ENCODE data around the gene PSMG3.

DNA sequence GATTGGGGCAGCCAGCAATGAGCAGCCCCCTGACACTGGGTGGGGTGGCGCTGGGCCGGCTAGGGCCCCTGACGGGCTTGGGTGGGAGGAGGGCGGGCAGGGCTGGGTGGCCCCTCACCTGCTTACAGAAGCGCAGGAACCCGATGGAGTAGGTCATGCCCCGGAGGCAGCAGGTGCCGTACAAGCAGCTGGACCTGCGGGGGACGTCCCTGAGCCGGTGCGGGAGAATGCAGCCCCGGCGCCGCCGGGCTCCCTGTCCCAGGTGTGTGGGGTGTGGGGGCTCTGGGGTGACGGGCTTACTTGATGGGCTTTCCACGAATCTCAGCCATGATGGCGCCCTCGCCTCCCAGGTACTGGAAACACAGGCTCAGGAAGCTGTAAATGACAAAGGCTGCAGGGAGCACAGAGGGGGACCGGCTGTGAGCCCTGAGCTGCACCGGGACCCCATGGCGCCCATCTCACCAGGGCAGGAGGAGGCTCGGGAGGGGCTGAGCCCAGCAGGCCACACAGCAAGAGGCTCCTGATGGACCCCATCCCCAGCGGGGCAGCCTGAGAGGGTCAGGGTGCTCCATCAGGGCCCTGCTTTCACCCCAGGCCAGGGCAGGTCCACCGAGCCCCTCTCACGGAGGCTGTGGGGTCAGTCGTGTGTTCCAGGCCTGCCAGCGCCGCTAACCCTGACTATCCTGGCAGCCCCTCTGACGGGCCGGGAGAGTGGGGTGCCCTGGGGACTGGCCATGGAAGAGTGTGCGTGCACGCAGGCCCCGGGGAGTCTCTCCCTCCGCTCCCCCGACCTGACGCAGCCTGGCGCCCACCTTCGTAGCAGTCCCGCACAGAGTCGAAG is 19.6 kb downstream of the PSMG3 start:
- TF ChIP-seq TARDBP (IDR thresholded peaks at IDR 0.05) (no peak), SUZ12 (IDR thresholded peaks at IDR 0.05) (no peak), SP1 (IDR thresholded peaks at IDR 0.05) (no peak), LEF1 (IDR thresholded peaks at IDR 0.05; ENCODE audit: borderline replicate concordance) (no peak), FOXK2 (IDR thresholded peaks at IDR 0.05) (no peak), ARNT (IDR thresholded peaks at IDR 0.05) (no peak), FOXM1 (IDR thresholded peaks at IDR 0.05; ENCODE audit: borderline replicate concordance) (no peak), L3MBTL2 (conservative IDR thresholded peaks at IDR 0.05) (no peak), FOXA1 (IDR thresholded peaks at IDR 0.05) (no peak), ZNF384 (IDR thresholded peaks at IDR 0.05) (no peak), ELF4 (IDR thresholded peaks at IDR 0.05) (no peak), NFRKB (IDR thresholded peaks at IDR 0.05) (no peak), BHLHE40 (IDR thresholded peaks at IDR 0.05; ENCODE audit: borderline replicate concordance) (no peak)
- TF ChIP-seq, protein P1, sequence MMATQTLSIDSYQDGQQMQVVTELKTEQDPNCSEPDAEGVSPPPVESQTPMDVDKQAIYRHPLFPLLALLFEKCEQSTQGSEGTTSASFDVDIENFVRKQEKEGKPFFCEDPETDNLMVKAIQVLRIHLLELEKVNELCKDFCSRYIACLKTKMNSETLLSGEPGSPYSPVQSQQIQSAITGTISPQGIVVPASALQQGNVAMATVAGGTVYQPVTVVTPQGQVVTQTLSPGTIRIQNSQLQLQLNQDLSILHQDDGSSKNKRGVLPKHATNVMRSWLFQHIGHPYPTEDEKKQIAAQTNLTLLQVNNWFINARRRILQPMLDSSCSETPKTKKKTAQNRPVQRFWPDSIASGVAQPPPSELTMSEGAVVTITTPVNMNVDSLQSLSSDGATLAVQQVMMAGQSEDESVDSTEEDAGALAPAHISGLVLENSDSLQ (IDR thresholded peaks at IDR 0.05): no peak

Data from HEK293T (cell line).